Neural progenitor cell (in vitro differentiated cells): ENCODE data around the gene ADAMTS3.

Source experiments
- EZH2 ChIP-seq: fragments of 200-600 bp; sonication (generic); IDR thresholded peaks from 2 replicates; pipeline ENCODE4 v1.6.1; 2017; ENCODE audit warnings: antibody characterized with exemption, mild to moderate bottlenecking, moderate library complexity
- EZH2phosphoT487 ChIP-seq: fragments of 200-600 bp; sonication (generic); IDR thresholded peaks from 2 replicates; pipeline ENCODE4 v1.6.1; 2017; ENCODE audit warnings: antibody characterized with exemption
- TF ChIP-seq, protein P1 (sequence below): fragments of 200-600 bp; sonication (generic); IDR thresholded peaks from 2 replicates; pipeline ENCODE4 v1.5.1; 2017; ENCODE audit warnings: antibody characterized with exemption, mild to moderate bottlenecking

DNA sequence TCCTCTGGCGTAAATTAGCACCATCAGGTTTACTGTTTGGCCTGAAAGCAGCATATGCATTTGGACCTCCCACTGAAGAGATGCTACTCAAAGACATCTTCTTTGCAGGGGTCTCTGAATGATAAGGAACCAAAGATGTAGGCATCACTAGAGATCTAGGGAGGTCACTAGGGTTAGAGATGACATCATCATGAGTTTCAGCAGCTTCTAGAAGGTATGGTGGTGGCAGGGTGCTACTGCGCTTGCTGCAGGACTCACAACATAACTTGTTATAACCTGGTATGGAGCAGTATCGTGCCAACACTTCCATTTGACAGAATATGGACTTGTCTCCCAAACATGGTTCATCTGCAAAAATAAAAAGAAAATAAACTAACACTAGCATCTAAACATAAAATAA is 285.7 kb downstream of the ADAMTS3 start:
- TF ChIP-seq, protein P1, sequence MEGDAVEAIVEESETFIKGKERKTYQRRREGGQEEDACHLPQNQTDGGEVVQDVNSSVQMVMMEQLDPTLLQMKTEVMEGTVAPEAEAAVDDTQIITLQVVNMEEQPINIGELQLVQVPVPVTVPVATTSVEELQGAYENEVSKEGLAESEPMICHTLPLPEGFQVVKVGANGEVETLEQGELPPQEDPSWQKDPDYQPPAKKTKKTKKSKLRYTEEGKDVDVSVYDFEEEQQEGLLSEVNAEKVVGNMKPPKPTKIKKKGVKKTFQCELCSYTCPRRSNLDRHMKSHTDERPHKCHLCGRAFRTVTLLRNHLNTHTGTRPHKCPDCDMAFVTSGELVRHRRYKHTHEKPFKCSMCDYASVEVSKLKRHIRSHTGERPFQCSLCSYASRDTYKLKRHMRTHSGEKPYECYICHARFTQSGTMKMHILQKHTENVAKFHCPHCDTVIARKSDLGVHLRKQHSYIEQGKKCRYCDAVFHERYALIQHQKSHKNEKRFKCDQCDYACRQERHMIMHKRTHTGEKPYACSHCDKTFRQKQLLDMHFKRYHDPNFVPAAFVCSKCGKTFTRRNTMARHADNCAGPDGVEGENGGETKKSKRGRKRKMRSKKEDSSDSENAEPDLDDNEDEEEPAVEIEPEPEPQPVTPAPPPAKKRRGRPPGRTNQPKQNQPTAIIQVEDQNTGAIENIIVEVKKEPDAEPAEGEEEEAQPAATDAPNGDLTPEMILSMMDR, result no peak
- TF ChIP-seq EZH2 (no peak), EZH2phosphoT487 (no peak)
